IPS-20b (cell line): ENCODE data around the gene FRMD4A.
"Not testable (repeated sequence)": the region's sequence is repeated elsewhere in the genome, so short reads cannot be mapped to it uniquely, and the experiment has no call there.

Source experiments
- H3K27ac ChIP-seq: one replicate; pipeline ENCODE4 v1.5.1; 2013; ENCODE audit warnings: low read length
- H3K27me3 ChIP-seq: 2 replicates; pipeline ENCODE4 v1.6.1; 2013; ENCODE audit warnings: mild to moderate bottlenecking, low read length, inconsistent platforms; ENCODE audit not compliant: insufficient read depth
- H3K36me3 ChIP-seq: 2 replicates; pipeline ENCODE4 v1.6.1; 2013; ENCODE audit warnings: low read depth, mild to moderate bottlenecking, inconsistent platforms, low read length, moderate library complexity; ENCODE audit not compliant: insufficient read depth
- H3K4me1 ChIP-seq: 2 replicates; pipeline ENCODE4 v1.6.1; 2013; ENCODE audit warnings: mild to moderate bottlenecking, control low read depth, inconsistent platforms, low read length, moderate library complexity; ENCODE audit not compliant: insufficient read depth
- H3K4me3 ChIP-seq: 2 replicates; pipeline ENCODE4 v1.5.1; 2013; ENCODE audit warnings: mild to moderate bottlenecking, low read length, inconsistent platforms
- H3K9ac ChIP-seq: 2 replicates; pipeline ENCODE4 v1.6.1; 2013; ENCODE audit warnings: low read depth, mild to moderate bottlenecking, inconsistent platforms, low read length, moderate library complexity
- H3K9me3 ChIP-seq: 2 replicates; pipeline ENCODE4 v1.6.1; 2013; ENCODE audit warnings: mild to moderate bottlenecking, low read depth, low read length, inconsistent platforms; ENCODE audit not compliant: insufficient read depth

FRMD4A gene

GRCh38 chr10:14228798-14229197 lies 101.9 kb downstream of the FRMD4A start:
- H3K4me1 ChIP-seq, H3K4me3 ChIP-seq, H3K9me3 ChIP-seq, H3K9ac ChIP-seq, H3K36me3 ChIP-seq, H3K27ac ChIP-seq, H3K27me3 ChIP-seq: not testable (repeated sequence)

DNA sequence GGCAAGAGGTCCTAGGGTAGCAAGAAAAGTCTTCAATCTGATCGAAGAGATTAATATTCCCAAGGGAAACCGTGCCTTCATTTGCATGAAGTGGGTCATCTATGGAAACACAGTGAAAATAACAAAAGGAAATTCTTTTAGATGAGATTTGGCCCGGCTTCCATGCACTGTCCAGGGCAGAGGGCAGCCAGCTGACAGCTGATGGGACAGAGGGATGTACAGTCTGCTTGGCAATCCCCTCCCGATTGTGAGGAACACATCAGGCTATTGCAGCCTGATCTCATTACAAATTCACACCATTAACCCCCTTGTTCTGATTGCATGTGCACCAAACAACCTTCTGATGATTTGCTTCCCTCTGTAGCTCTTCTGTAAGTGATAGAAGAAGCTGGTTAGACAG lies 105.3 kb downstream of the FRMD4A start:
- no peaks in the 10 kb centered on the region for H3K36me3 ChIP-seq
- H3K27me3 ChIP-seq = no peaks in the 10 kb centered on the region
- H3K9me3 ChIP-seq = no peaks in the 10 kb centered on the region
- H3K27ac ChIP-seq = no peak overlapping the region
- no peak overlapping the region for H3K4me3 ChIP-seq
- no peaks in the 10 kb centered on the region for H3K4me1 ChIP-seq
- H3K9ac ChIP-seq = no peak overlapping the region

GRCh38 chr10:14220026-14220425 lies 110.7 kb downstream of the FRMD4A start:
- no peak overlapping the region for H3K9ac ChIP-seq
- H3K27ac ChIP-seq = no peak overlapping the region
- H3K27me3 ChIP-seq = no peaks in the 10 kb centered on the region
- H3K4me1 ChIP-seq = no peaks in the 10 kb centered on the region
- no peaks in the 10 kb centered on the region for H3K9me3 ChIP-seq
- no peaks in the 10 kb centered on the region for H3K36me3 ChIP-seq
- no peak overlapping the region for H3K4me3 ChIP-seq

- Histone ChIP-seq H3K9ac (no peak overlapping the region), H3K4me1 (no peaks in the 10 kb centered on the region), H3K36me3 (no peaks in the 10 kb centered on the region), H3K4me3 (no peak overlapping the region), H3K27me3 (no peaks in the 10 kb centered on the region), H3K27ac (no peak overlapping the region), H3K9me3 (no peaks in the 10 kb centered on the region)
Measured at GRCh38 chr10:14219411-14219810, 111.3 kb downstream of the FRMD4A start.

GRCh38 chr10:14215641-14216040 lies 115.1 kb downstream of the FRMD4A start:
- Histone ChIP-seq H3K9me3 (no peaks in the 10 kb centered on the region), H3K4me1 (no peaks in the 10 kb centered on the region), H3K36me3 (no peaks in the 10 kb centered on the region), H3K27ac (no peak overlapping the region), H3K9ac (no peak overlapping the region), H3K27me3 (no peaks in the 10 kb centered on the region), H3K4me3 (no peak overlapping the region)

GRCh38 chr10:14213703-14214102 lies 117.0 kb downstream of the FRMD4A start:
- not testable (repeated sequence) for H3K4me1 ChIP-seq, H3K9me3 ChIP-seq, H3K36me3 ChIP-seq, H3K4me3 ChIP-seq, H3K9ac ChIP-seq, H3K27me3 ChIP-seq, H3K27ac ChIP-seq

GRCh38 chr10:14211610-14212009 lies 119.1 kb downstream of the FRMD4A start:
- no peaks in the 10 kb centered on the region for H3K36me3 ChIP-seq
- H3K27me3 ChIP-seq = no peaks in the 10 kb centered on the region
- no peaks in the 10 kb centered on the region for H3K9me3 ChIP-seq
- H3K27ac ChIP-seq = no peak overlapping the region
- H3K9ac ChIP-seq = no peak overlapping the region
- no peaks in the 10 kb centered on the region for H3K4me1 ChIP-seq
- no peak overlapping the region for H3K4me3 ChIP-seq

GRCh38 chr10:14208231-14208630 lies 122.5 kb downstream of the FRMD4A start:
- H3K9ac ChIP-seq = no peak overlapping the region
- H3K9me3 ChIP-seq = no peaks in the 10 kb centered on the region
- H3K4me3 ChIP-seq = no peak overlapping the region
- no peaks in the 10 kb centered on the region for H3K27me3 ChIP-seq
- no peaks in the 10 kb centered on the region; the same call in 1 of the 2 replicates for H3K4me1 ChIP-seq
- no peak overlapping the region for H3K27ac ChIP-seq
- H3K36me3 ChIP-seq = no peaks in the 10 kb centered on the region

GRCh38 chr10:14205233-14205632 lies 125.5 kb downstream of the FRMD4A start:
- Histone ChIP-seq H3K9me3 (no peaks in the 10 kb centered on the region), H3K27ac (no peak overlapping the region), H3K36me3 (no peaks in the 10 kb centered on the region), H3K4me3 (no peak overlapping the region), H3K27me3 (no peaks in the 10 kb centered on the region), H3K9ac (no peak overlapping the region), H3K4me1 (no peaks in the 10 kb centered on the region; the same call in 1 of the 2 replicates)

GRCh38 chr10:14200698-14201544 lies 129.8 kb downstream of the FRMD4A start:
- H3K4me1 ChIP-seq = no peaks in the 10 kb centered on the region; the same call in 1 of the 2 replicates
- no peaks in the 10 kb centered on the region for H3K9me3 ChIP-seq
- no peak overlapping the region for H3K4me3 ChIP-seq
- no peak overlapping the region for H3K9ac ChIP-seq
- H3K27me3 ChIP-seq = no peaks in the 10 kb centered on the region
- no peaks in the 10 kb centered on the region for H3K36me3 ChIP-seq
- no peak overlapping the region for H3K27ac ChIP-seq

DNA sequence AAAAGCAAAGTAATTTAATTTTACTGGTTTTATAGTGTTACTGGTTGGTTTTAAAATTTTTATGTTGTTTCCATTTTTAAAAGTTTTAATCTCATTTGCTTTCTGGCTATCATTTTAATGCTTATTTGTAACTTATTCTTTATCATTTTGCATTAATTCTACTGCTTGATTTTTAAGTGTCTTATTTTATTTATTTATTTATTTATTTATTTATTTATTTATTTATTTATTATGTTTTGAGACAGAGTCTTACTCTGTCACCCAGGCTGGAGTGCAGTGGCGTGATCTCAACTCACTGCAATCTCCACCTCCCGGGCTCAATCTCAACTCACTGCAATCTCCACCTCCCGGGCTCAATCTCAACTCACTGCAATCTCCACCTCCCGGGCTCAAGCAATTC lies 131.6 kb downstream of the FRMD4A start:
- H3K9me3 ChIP-seq, H3K27ac ChIP-seq, H3K4me3 ChIP-seq, H3K36me3 ChIP-seq, H3K9ac ChIP-seq, H3K27me3 ChIP-seq: not testable (repeated sequence)
- H3K4me1 ChIP-seq = peaks cover 12% of the 10 kb centered on the region; the same call in 1 of the 2 replicates

- no peak overlapping the region for H3K27ac ChIP-seq
- H3K4me3 ChIP-seq = no peak overlapping the region
- no peaks in the 10 kb centered on the region for H3K36me3 ChIP-seq
- no peak overlapping the region for H3K9ac ChIP-seq
- no peaks in the 10 kb centered on the region for H3K27me3 ChIP-seq
- no peaks in the 10 kb centered on the region for H3K9me3 ChIP-seq
- peaks cover 16% of the 10 kb centered on the region; the same call in 1 of the 2 replicates for H3K4me1 ChIP-seq
Measured at GRCh38 chr10:14198078-14198477, 132.6 kb downstream of the FRMD4A start.
